ENCODE measurements around the gene AGAP1. TPM values are rescaled to one million over a fixed set of nuclear protein-coding genes. Genes with fewer than 3 reads are reported as not detected.

Gene AGAP1
- total and polyA plus RNA-seq, 2 donors (not counting 3 experiments of a cell fraction or from before 2014, with no cell fraction given): 10.2 to 20.9 TPM

DNA sequence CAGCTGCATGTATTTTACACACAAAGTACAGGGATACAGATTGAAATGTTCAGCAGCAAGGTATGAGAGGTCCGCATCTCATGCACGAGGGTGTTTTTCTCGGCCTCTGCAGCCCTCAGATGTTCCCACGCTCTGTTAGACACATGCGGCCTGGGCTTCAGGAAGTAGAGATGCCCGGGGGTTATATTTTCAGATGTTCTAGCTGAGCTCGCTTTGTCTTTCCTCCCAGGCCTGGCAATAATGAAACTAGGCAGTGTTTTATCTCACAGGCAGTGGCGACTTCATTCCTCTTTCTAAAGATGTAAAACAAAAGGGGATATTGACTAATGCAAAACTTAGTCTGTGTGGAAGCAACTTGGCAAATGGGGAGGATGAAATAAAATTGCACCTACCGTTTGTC, 483.6 kb downstream of the AGAP1 start:
- Histone ChIP-seq H3K4me1 (ENCODE audit: control insufficient read depth, extremely low read depth, insufficient read depth, low read length) (no peaks in the 10 kb centered on the region), H3K4me2 (ENCODE audit: insufficient read depth, low read length) (no peak overlapping the region), H3K27ac (ENCODE audit: insufficient read depth, low read depth, low read length) (no peak overlapping the region), H3K36me3 (ENCODE audit: control insufficient read depth in 2 of 2, extremely low read depth in 1 of 2, insufficient read depth in 2 of 2, low read length in 2 of 2) (no peaks in the 10 kb centered on the region), H3K9ac (replicated peaks; ENCODE audit: extremely low read depth, insufficient read depth, low read length) (no peak overlapping the region), H2AFZ (ENCODE audit: low read depth, low read length) (no peak overlapping the region), H3K9me1 (replicated peaks; ENCODE audit: control insufficient read depth, extremely low read depth, insufficient read depth, low read length) (no peaks in the 10 kb centered on the region), H4K20me1 (replicated peaks; ENCODE audit: control insufficient read depth, extremely low read depth, insufficient read depth, low read length) (no peaks in the 10 kb centered on the region), H3K79me2 (ENCODE audit: control insufficient read depth, insufficient read depth, low read length) (no peaks in the 10 kb centered on the region), H3K9me3 (replicated peaks; ENCODE audit: control insufficient read depth, insufficient read depth, low read length) (no peaks in the 10 kb centered on the region), H3K27me3 (ENCODE audit: control insufficient read depth in 2 of 2, insufficient read depth in 2 of 2, low read length in 2 of 2) (no peaks in the 10 kb centered on the region), H3K4me3 (replicated peaks in 1 of 3; ENCODE audit: insufficient read depth in 1 of 3, low read depth in 1 of 3, low read length in 3 of 3) (no peak overlapping the region)
- FAIRE-seq: no peak
- dilution Hi-C loops (cut with MboI; ENCODE audit: extremely low pct_ligation_motif_present, low sequenced_read_pairs): no loop called here
- ChIA-PET POLR2A (no interaction called here), CTCF (interaction anchor here (1.8 kb wide), 1 partner anchor 12 kb away, joined by 7 read pairs; no protein-coding TSS in a partner anchor)
- TF ChIP-seq MYC (IDR thresholded peaks at IDR 0.05; ENCODE audit: low read depth, low read length) (no peak), JUN (IDR thresholded peaks at IDR 0.05; ENCODE audit: borderline replicate concordance, insufficient read depth, insufficient read length, low read depth) (no peak), FOS (IDR thresholded peaks at IDR 0.05; ENCODE audit: borderline replicate concordance, insufficient read depth, low read length) (no peak)
- TF ChIP-seq, protein P1, sequence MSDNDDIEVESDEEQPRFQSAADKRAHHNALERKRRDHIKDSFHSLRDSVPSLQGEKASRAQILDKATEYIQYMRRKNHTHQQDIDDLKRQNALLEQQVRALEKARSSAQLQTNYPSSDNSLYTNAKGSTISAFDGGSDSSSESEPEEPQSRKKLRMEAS (IDR thresholded peaks at IDR 0.05; ENCODE audit: insufficient read depth, insufficient read length): no peak
- intact Hi-C loops (cut with micrococcal nuclease): no loop called here
- BruUV-seq (replicated peaks): no TSS peak
- DNase-seq (ENCODE audit: low read depth, low spot score): no peak

DNA sequence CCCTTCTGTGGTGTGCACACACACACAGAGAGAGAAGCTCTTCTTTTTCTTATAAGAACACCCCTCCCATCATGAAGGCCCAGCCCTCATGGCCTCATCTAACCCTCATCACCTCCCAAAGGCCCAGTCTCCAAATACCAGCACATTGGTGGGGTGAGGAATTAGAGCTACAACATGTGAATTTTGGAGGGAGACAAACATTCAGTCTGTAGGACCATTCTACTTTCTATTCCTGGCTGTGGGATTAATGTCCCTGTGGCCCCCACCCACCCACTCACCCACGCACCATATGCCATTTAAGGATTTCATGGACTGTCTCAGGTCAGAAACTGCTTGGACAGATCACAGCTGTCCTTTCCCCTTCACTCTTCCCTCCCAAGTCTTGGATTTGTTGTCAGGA, 484.2 kb downstream of the AGAP1 start:
- Histone ChIP-seq H4K20me1 (replicated peaks; ENCODE audit: control insufficient read depth, extremely low read depth, insufficient read depth, low read length) (no peaks in the 10 kb centered on the region), H3K27me3 (ENCODE audit: control insufficient read depth in 2 of 2, insufficient read depth in 2 of 2, low read length in 2 of 2) (no peaks in the 10 kb centered on the region), H3K4me2 (ENCODE audit: insufficient read depth, low read length) (no peak overlapping the region), H3K9ac (replicated peaks; ENCODE audit: extremely low read depth, insufficient read depth, low read length) (no peak overlapping the region), H3K9me1 (replicated peaks; ENCODE audit: control insufficient read depth, extremely low read depth, insufficient read depth, low read length) (no peaks in the 10 kb centered on the region), H3K4me1 (ENCODE audit: control insufficient read depth, extremely low read depth, insufficient read depth, low read length) (no peaks in the 10 kb centered on the region), H3K9me3 (replicated peaks; ENCODE audit: control insufficient read depth, insufficient read depth, low read length) (no peaks in the 10 kb centered on the region), H3K36me3 (ENCODE audit: control insufficient read depth in 2 of 2, extremely low read depth in 1 of 2, insufficient read depth in 2 of 2, low read length in 2 of 2) (no peaks in the 10 kb centered on the region), H3K4me3 (replicated peaks in 1 of 3; ENCODE audit: insufficient read depth in 1 of 3, low read depth in 1 of 3, low read length in 3 of 3) (no peak overlapping the region), H3K27ac (ENCODE audit: insufficient read depth, low read depth, low read length) (no peak overlapping the region), H2AFZ (ENCODE audit: low read depth, low read length) (no peak overlapping the region), H3K79me2 (ENCODE audit: control insufficient read depth, insufficient read depth, low read length) (no peaks in the 10 kb centered on the region)
- FAIRE-seq: no peak
- DNase-seq (ENCODE audit: low read depth, low spot score): no peak
- CTCF ChIA-PET: interaction anchor here (0.6 to 1.8 kb wide), 2 partner anchors 11 to 130 kb away, joined by 3 to 7 read pairs; no protein-coding TSS in a partner anchor
- POLR2A ChIA-PET: no interaction called here
- BruUV-seq (replicated peaks): no TSS peak
- no peak for TF ChIP-seq POLR2AphosphoS5 (IDR thresholded peaks at IDR 0.05; ENCODE audit: insufficient read depth, low read depth, low read length)
- TF ChIP-seq FOS (IDR thresholded peaks at IDR 0.05; ENCODE audit: borderline replicate concordance, insufficient read depth, low read length): no peak
- no peak for TF ChIP-seq JUN (IDR thresholded peaks at IDR 0.05; ENCODE audit: borderline replicate concordance, insufficient read depth, insufficient read length, low read depth)
- no peak for TF ChIP-seq GATA2 (IDR thresholded peaks at IDR 0.05; ENCODE audit: insufficient read depth, insufficient read length, low read depth, low read length)
- TF ChIP-seq, protein P1 (IDR thresholded peaks at IDR 0.05; ENCODE audit: insufficient read depth, insufficient read length): no peak
- TF ChIP-seq, protein P2, sequence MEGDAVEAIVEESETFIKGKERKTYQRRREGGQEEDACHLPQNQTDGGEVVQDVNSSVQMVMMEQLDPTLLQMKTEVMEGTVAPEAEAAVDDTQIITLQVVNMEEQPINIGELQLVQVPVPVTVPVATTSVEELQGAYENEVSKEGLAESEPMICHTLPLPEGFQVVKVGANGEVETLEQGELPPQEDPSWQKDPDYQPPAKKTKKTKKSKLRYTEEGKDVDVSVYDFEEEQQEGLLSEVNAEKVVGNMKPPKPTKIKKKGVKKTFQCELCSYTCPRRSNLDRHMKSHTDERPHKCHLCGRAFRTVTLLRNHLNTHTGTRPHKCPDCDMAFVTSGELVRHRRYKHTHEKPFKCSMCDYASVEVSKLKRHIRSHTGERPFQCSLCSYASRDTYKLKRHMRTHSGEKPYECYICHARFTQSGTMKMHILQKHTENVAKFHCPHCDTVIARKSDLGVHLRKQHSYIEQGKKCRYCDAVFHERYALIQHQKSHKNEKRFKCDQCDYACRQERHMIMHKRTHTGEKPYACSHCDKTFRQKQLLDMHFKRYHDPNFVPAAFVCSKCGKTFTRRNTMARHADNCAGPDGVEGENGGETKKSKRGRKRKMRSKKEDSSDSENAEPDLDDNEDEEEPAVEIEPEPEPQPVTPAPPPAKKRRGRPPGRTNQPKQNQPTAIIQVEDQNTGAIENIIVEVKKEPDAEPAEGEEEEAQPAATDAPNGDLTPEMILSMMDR (IDR thresholded peaks at IDR 0.05; ENCODE audit: extremely low read depth in 1 of 2, insufficient read depth in 1 of 2, low read depth in 1 of 2, low read length in 2 of 2): no peak
- TF ChIP-seq MYC (IDR thresholded peaks at IDR 0.05; ENCODE audit: low read depth, low read length): no peak
- intact Hi-C loops (cut with micrococcal nuclease): no loop called here
- dilution Hi-C loops (cut with MboI; ENCODE audit: extremely low pct_ligation_motif_present, low sequenced_read_pairs): no loop called here

All from endothelial cell of umbilical vein (primary cell).